Nephron progenitor cell (in vitro differentiated cells): ENCODE measurements around the gene TIAM1.

Experiments
- DNase-seq: peaks from one replicate; pipeline ENCODE4 v3.0.0; 2021
- H3K27ac Mint-ChIP-seq: 2 replicates; pipeline ENCODE4 v1.8.0; 2021; ENCODE audit warnings: mild to moderate bottlenecking, moderate library complexity, mixed read lengths
- H3K27me3 Mint-ChIP-seq: 2 replicates; pipeline ENCODE4 v1.8.0; 2021; ENCODE audit warnings: mild to moderate bottlenecking, low read depth, mixed read lengths; ENCODE audit not compliant: poor library complexity
- H3K36me3 Mint-ChIP-seq: 2 replicates; pipeline ENCODE4 v1.8.0; 2021; ENCODE audit warnings: low read depth, mixed read lengths
- H3K4me1 Mint-ChIP-seq: 2 replicates; pipeline ENCODE4 v1.8.0; 2021; ENCODE audit warnings: mixed read lengths
- H3K4me3 Mint-ChIP-seq: 2 replicates; pipeline ENCODE4 v1.8.0; 2021; ENCODE audit warnings: mild to moderate bottlenecking, moderate library complexity, mixed read lengths
- H3K9me3 Mint-ChIP-seq: 2 replicates; pipeline ENCODE4 v1.8.0; 2021; ENCODE audit warnings: mild to moderate bottlenecking, moderate library complexity, mixed read lengths
- CTCF ChIP-seq: fragments of 200-600 bp; sonication (generic); IDR thresholded peaks from 2 replicates; pipeline ENCODE4 v1.5.0; 2021; ENCODE audit warnings: antibody characterized with exemption

The TIAM1 gene

GRCh38 chr21:31282095-31282709, 61.9 kb downstream of the TIAM1 start:
- no peak for DNase-seq
- Mint-ChIP-seq H3K27me3 (peaks cover 2% of the 10 kb centered on the region), H3K9me3 (peaks cover under 1% of the 10 kb centered on the region), H3K27ac (no peak overlapping the region), H3K4me3 (no peak overlapping the region), H3K4me1 (peaks cover 16% of the 10 kb centered on the region), H3K36me3 (peaks cover 19% of the 10 kb centered on the region)
- no peak for TF ChIP-seq CTCF

- Mint-ChIP-seq H3K36me3 (peaks cover 24% of the 10 kb centered on the region), H3K27me3 (peaks cover 2% of the 10 kb centered on the region), H3K27ac (peak overlapping the region; percentile 1), H3K4me1 (peaks cover 16% of the 10 kb centered on the region), H3K4me3 (no peak overlapping the region), H3K9me3 (no peaks in the 10 kb centered on the region)
- DNase-seq = no peak
- no peak for TF ChIP-seq CTCF
Observed at GRCh38 chr21:31281561-31281960, 62.5 kb downstream of the TIAM1 start.

GRCh38 chr21:31279986-31280385, 64.1 kb downstream of the TIAM1 start:
- no peak overlapping the region for H3K4me3 Mint-ChIP-seq
- H3K27me3 Mint-ChIP-seq = peaks cover 2% of the 10 kb centered on the region
- peaks cover 12% of the 10 kb centered on the region for H3K4me1 Mint-ChIP-seq
- no peaks in the 10 kb centered on the region for H3K9me3 Mint-ChIP-seq
- H3K36me3 Mint-ChIP-seq = peaks cover 34% of the 10 kb centered on the region
- no peak for TF ChIP-seq CTCF
- peak overlapping the region; percentile 39 for H3K27ac Mint-ChIP-seq
- DNase-seq = no peak

GRCh38 chr21:31279214-31279613, 64.8 kb downstream of the TIAM1 start:
- Mint-ChIP-seq H3K27ac (no peak overlapping the region), H3K36me3 (peaks cover 40% of the 10 kb centered on the region), H3K9me3 (peaks cover 2% of the 10 kb centered on the region), H3K4me3 (no peak overlapping the region), H3K4me1 (peaks cover 7% of the 10 kb centered on the region), H3K27me3 (peaks cover 2% of the 10 kb centered on the region)
- no peak for TF ChIP-seq CTCF
- DNase-seq = no peak

- Mint-ChIP-seq H3K27ac (no peak overlapping the region), H3K4me1 (peaks cover 3% of the 10 kb centered on the region), H3K9me3 (peaks cover 7% of the 10 kb centered on the region), H3K36me3 (peaks cover 46% of the 10 kb centered on the region), H3K27me3 (peaks cover 2% of the 10 kb centered on the region), H3K4me3 (no peak overlapping the region)
- no peak for DNase-seq
- TF ChIP-seq CTCF = no peak
Observed at GRCh38 chr21:31278511-31279130, 65.4 kb downstream of the TIAM1 start.

GRCh38 chr21:31276663-31277062, 67.4 kb downstream of the TIAM1 start:
- Mint-ChIP-seq H3K4me3 (no peak overlapping the region), H3K36me3 (peaks cover 54% of the 10 kb centered on the region), H3K9me3 (peaks cover 14% of the 10 kb centered on the region), H3K27ac (peak overlapping the region; percentile 92), H3K4me1 (peaks cover 6% of the 10 kb centered on the region), H3K27me3 (peaks cover 2% of the 10 kb centered on the region)
- no peak for DNase-seq
- TF ChIP-seq CTCF = no peak
